ENCODE data around the gene CD2BP2. TPM values are rescaled to one million over a fixed set of nuclear protein-coding genes. Genes with fewer than 3 reads are reported as not detected.
"Not testable (repeated sequence)": the region's sequence is repeated elsewhere in the genome, so short reads cannot be mapped to it uniquely, and the experiment has no call there.

CD2BP2 gene
- total and polyA plus RNA-seq, 2 of the 8 experiments (the other 6 are each of a cell fraction or from before 2014, with no cell fraction given) = 22.4 to 55.3 TPM

- H4K20me1 ChIP-seq (replicated peaks in 1 of 2; ENCODE audit: control insufficient read depth in 1 of 2, insufficient read depth in 2 of 2, low read length in 2 of 2); H2BK120ac ChIP-seq (replicated peaks; ENCODE audit: low read depth, low read length); H3K56ac ChIP-seq (replicated peaks; ENCODE audit: insufficient read length, low read depth, low read length); H3K79me1 ChIP-seq (ENCODE audit: low read depth, low read length); H3K23me2 ChIP-seq (ENCODE audit: low read depth, low read length); H4K91ac ChIP-seq (replicated peaks; ENCODE audit: insufficient read length, low read length); H4K8ac ChIP-seq (ENCODE audit: extremely low read depth, insufficient read depth, low read length); H3K14ac ChIP-seq (ENCODE audit: insufficient read length); H2AFZ ChIP-seq (ENCODE audit: low read length); H4K5ac ChIP-seq (ENCODE audit: insufficient read length, low read depth, low read length); H2AK5ac ChIP-seq (ENCODE audit: low read depth, low read length); H2BK20ac ChIP-seq (ENCODE audit: low read length); H3K9me3 ChIP-seq (ENCODE audit: insufficient read depth in 2 of 2, low read depth in 1 of 2, low read length in 1 of 2); H3K4ac ChIP-seq (replicated peaks; ENCODE audit: insufficient read length, low read depth, low read length); H3K27ac ChIP-seq (ENCODE audit: low read depth, low read length); H3K23ac ChIP-seq (ENCODE audit: insufficient read length); H3K27me3 ChIP-seq (replicated peaks in 1 of 4; ENCODE audit: control insufficient read depth in 3 of 4, extremely low read depth in 1 of 4, insufficient read depth in 3 of 4, low read length in 3 of 4); POLR2A ChIA-PET (ENCODE audit: partially characterized antibody); DNase-seq (ENCODE audit: low read depth in 1 of 2, low spot score in 2 of 2); H3K36me3 ChIP-seq (ENCODE audit: control insufficient read depth in 2 of 4, insufficient read depth in 4 of 4, low read length in 3 of 4); CTCF ChIA-PET (ENCODE audit: partially characterized antibody); H2BK12ac ChIP-seq (ENCODE audit: low read depth, low read length); H3K4me3 ChIP-seq (ENCODE audit: extremely low read depth in 1 of 4, insufficient read depth in 2 of 4, low read depth in 3 of 4, low read length in 4 of 4); H3K79me2 ChIP-seq (ENCODE audit: control insufficient read depth in 1 of 2, insufficient read depth in 2 of 2, low read length in 2 of 2); H2BK15ac ChIP-seq (ENCODE audit: low read length); H3K4me2 ChIP-seq (ENCODE audit: insufficient read depth in 1 of 2, low read depth in 2 of 2, low read length in 2 of 2); H2BK5ac ChIP-seq (ENCODE audit: low read depth, low read length); H3K9ac ChIP-seq (replicated peaks in 1 of 4; ENCODE audit: extremely low read depth in 1 of 4, low read depth in 3 of 4, low read length in 3 of 4); FAIRE-seq; H3K18ac ChIP-seq (ENCODE audit: extremely low read depth, low read length); H3K4me1 ChIP-seq (replicated peaks in 1 of 4; ENCODE audit: control insufficient read depth in 3 of 4, insufficient read depth in 4 of 4, low read length in 3 of 4): not testable (repeated sequence)
- 90% methylated on average over 5 of the region's 5 CpGs; no CpG with 5 or more reads in 1 of the 2 experiments for WGBS, 2 experiments (ENCODE audit: extremely low coverage in 1 of 2, insufficient coverage in 1 of 2, insufficient read length in 1 of 2, insufficient replicate concordance in 2 of 2, low coverage in 1 of 2, low lambda C conversion rate in 2 of 2, missing lambda C conversion rate in 1 of 2)
These were observed 45.9 kb downstream of the CD2BP2 start for GRCh38 chr16:30309255-30309654.

Other genes starting within 250 kb of the CD2BP2 start
- gene GDPD3, start 241.8 kb downstream of the CD2BP2 start, total RNA-seq (2021; fragmentation: NEBNext Ultra II Directional; extraction: Animal tissue kit (Norgen Biotek cat#: 25700)) = 1.5 TPM in 1 of 2 replicates, not detected in the other
- gene GDPD3, start 241.8 kb downstream of the CD2BP2 start, polyA plus RNA-seq (2011; rRNA removed) = 0.20 and 0.30 TPM in 2 replicates
- 28.7 and 40.1 TPM in 2 replicates for gene MAPK3, start 232.1 kb downstream of the CD2BP2 start, total RNA-seq (2021; fragmentation: NEBNext Ultra II Directional; extraction: Animal tissue kit (Norgen Biotek cat#: 25700))
- gene MAPK3, start 232.1 kb downstream of the CD2BP2 start, polyA plus RNA-seq (2011; rRNA removed) = 67.9 and 96.1 TPM in 2 replicates
- 11.7 and 12.1 TPM in 2 replicates for gene CORO1A, start 171.7 kb downstream of the CD2BP2 start, total RNA-seq (2021; fragmentation: NEBNext Ultra II Directional; extraction: Animal tissue kit (Norgen Biotek cat#: 25700))
- 10.9 and 11.8 TPM in 2 replicates for gene CORO1A, start 171.7 kb downstream of the CD2BP2 start, polyA plus RNA-seq (2011; rRNA removed)
- 208 and 211 TPM in 2 replicates for gene BOLA2B, start 161.6 kb downstream of the CD2BP2 start, total RNA-seq (2021; fragmentation: NEBNext Ultra II Directional; extraction: Animal tissue kit (Norgen Biotek cat#: 25700))
- 872 and 991 TPM in 2 replicates for gene BOLA2B, start 161.6 kb downstream of the CD2BP2 start, polyA plus RNA-seq (2011; rRNA removed)
- 18.2 and 36.9 TPM in 2 replicates for gene SLX1A, start 161.4 kb downstream of the CD2BP2 start, total RNA-seq (2021; fragmentation: NEBNext Ultra II Directional; extraction: Animal tissue kit (Norgen Biotek cat#: 25700))
- gene SLX1A, start 161.4 kb downstream of the CD2BP2 start, polyA plus RNA-seq (2011; rRNA removed) = 4.7 and 7.3 TPM in 2 replicates
- 10.9 and 13.8 TPM in 2 replicates for gene SULT1A3, start 156.1 kb downstream of the CD2BP2 start, total RNA-seq (2021; fragmentation: NEBNext Ultra II Directional; extraction: Animal tissue kit (Norgen Biotek cat#: 25700))
- 1.9 and 4.4 TPM in 2 replicates for gene SULT1A3, start 156.1 kb downstream of the CD2BP2 start, polyA plus RNA-seq (2011; rRNA removed)
- 13.5 and 15.5 TPM in 2 replicates for gene NPIPB13, start 106.8 kb downstream of the CD2BP2 start, total RNA-seq (2021; fragmentation: NEBNext Ultra II Directional; extraction: Animal tissue kit (Norgen Biotek cat#: 25700))
- 4.3 and 6.0 TPM in 2 replicates for gene NPIPB13, start 106.8 kb downstream of the CD2BP2 start, polyA plus RNA-seq (2011; rRNA removed)
- gene TBC1D10B, start 15.2 kb upstream of the CD2BP2 start, total RNA-seq (2021; fragmentation: NEBNext Ultra II Directional; extraction: Animal tissue kit (Norgen Biotek cat#: 25700)) = 28.6 and 29.4 TPM in 2 replicates
- 15.4 and 22.1 TPM in 2 replicates for gene TBC1D10B, start 15.2 kb upstream of the CD2BP2 start, polyA plus RNA-seq (2011; rRNA removed)
- 1.2 TPM in 1 of 2 replicates, not detected in the other for gene MYL11, start 19.5 kb upstream of the CD2BP2 start, total RNA-seq (2021; fragmentation: NEBNext Ultra II Directional; extraction: Animal tissue kit (Norgen Biotek cat#: 25700))
- gene MYL11, start 19.5 kb upstream of the CD2BP2 start, polyA plus RNA-seq (2011; rRNA removed) = 1.4 and 1.5 TPM in 2 replicates
- 0.84 and 1.4 TPM in 2 replicates for gene SEPTIN1, start 27.3 kb upstream of the CD2BP2 start, total RNA-seq (2021; fragmentation: NEBNext Ultra II Directional; extraction: Animal tissue kit (Norgen Biotek cat#: 25700))
- gene SEPTIN1, start 27.3 kb upstream of the CD2BP2 start, polyA plus RNA-seq (2011; rRNA removed) = 0.24 and 0.57 TPM in 2 replicates
- gene ZNF48, start 40.1 kb upstream of the CD2BP2 start, total RNA-seq (2021; fragmentation: NEBNext Ultra II Directional; extraction: Animal tissue kit (Norgen Biotek cat#: 25700)) = 40.6 and 41.2 TPM in 2 replicates
- 30.4 and 39.6 TPM in 2 replicates for gene ZNF48, start 40.1 kb upstream of the CD2BP2 start, polyA plus RNA-seq (2011; rRNA removed)
- 9.6 and 10.6 TPM in 2 replicates for gene ZNF771, start 52.3 kb upstream of the CD2BP2 start, total RNA-seq (2021; fragmentation: NEBNext Ultra II Directional; extraction: Animal tissue kit (Norgen Biotek cat#: 25700))
- 15.7 and 20.2 TPM in 2 replicates for gene ZNF771, start 52.3 kb upstream of the CD2BP2 start, polyA plus RNA-seq (2011; rRNA removed)
- 90.4 and 94.5 TPM in 2 replicates for gene DCTPP1, start 74.7 kb upstream of the CD2BP2 start, total RNA-seq (2021; fragmentation: NEBNext Ultra II Directional; extraction: Animal tissue kit (Norgen Biotek cat#: 25700))
- gene DCTPP1, start 74.7 kb upstream of the CD2BP2 start, polyA plus RNA-seq (2011; rRNA removed) = 103 and 105 TPM in 2 replicates
- gene SEPHS2, start 90.6 kb upstream of the CD2BP2 start, total RNA-seq (2021; fragmentation: NEBNext Ultra II Directional; extraction: Animal tissue kit (Norgen Biotek cat#: 25700)) = 61.8 and 62.0 TPM in 2 replicates
- 27.5 and 28.2 TPM in 2 replicates for gene SEPHS2, start 90.6 kb upstream of the CD2BP2 start, polyA plus RNA-seq (2011; rRNA removed)
- not detected in 2 replicates for gene ITGAL, start 117.4 kb upstream of the CD2BP2 start, total RNA-seq (2021; fragmentation: NEBNext Ultra II Directional; extraction: Animal tissue kit (Norgen Biotek cat#: 25700))
- 0.02 TPM in 1 of 2 replicates, not detected in the other for gene ITGAL, start 117.4 kb upstream of the CD2BP2 start, polyA plus RNA-seq (2011; rRNA removed)
- 34.7 and 36.1 TPM in 2 replicates for gene ZNF768, start 171.3 kb upstream of the CD2BP2 start, total RNA-seq (2021; fragmentation: NEBNext Ultra II Directional; extraction: Animal tissue kit (Norgen Biotek cat#: 25700))
- gene ZNF768, start 171.3 kb upstream of the CD2BP2 start, polyA plus RNA-seq (2011; rRNA removed) = 47.7 and 63.3 TPM in 2 replicates
- 10.3 and 12.0 TPM in 2 replicates for gene ZNF747, start 179.6 kb upstream of the CD2BP2 start, total RNA-seq (2021; fragmentation: NEBNext Ultra II Directional; extraction: Animal tissue kit (Norgen Biotek cat#: 25700))
- gene ZNF747, start 179.6 kb upstream of the CD2BP2 start, polyA plus RNA-seq (2011; rRNA removed) = 9.9 and 10.7 TPM in 2 replicates
- gene ZNF764, start 203.1 kb upstream of the CD2BP2 start, total RNA-seq (2021; fragmentation: NEBNext Ultra II Directional; extraction: Animal tissue kit (Norgen Biotek cat#: 25700)) = 7.7 and 8.4 TPM in 2 replicates
- 5.7 and 8.3 TPM in 2 replicates for gene ZNF764, start 203.1 kb upstream of the CD2BP2 start, polyA plus RNA-seq (2011; rRNA removed)
- 3.5 and 3.7 TPM in 2 replicates for gene ZNF688, start 216.4 kb upstream of the CD2BP2 start, total RNA-seq (2021; fragmentation: NEBNext Ultra II Directional; extraction: Animal tissue kit (Norgen Biotek cat#: 25700))
- gene ZNF688, start 216.4 kb upstream of the CD2BP2 start, polyA plus RNA-seq (2011; rRNA removed) = 2.7 and 6.3 TPM in 2 replicates
- gene ZNF785, start 230.4 kb upstream of the CD2BP2 start, total RNA-seq (2021; fragmentation: NEBNext Ultra II Directional; extraction: Animal tissue kit (Norgen Biotek cat#: 25700)) = 12.9 and 14.8 TPM in 2 replicates
- gene ZNF785, start 230.4 kb upstream of the CD2BP2 start, polyA plus RNA-seq (2011; rRNA removed) = 8.6 and 11.7 TPM in 2 replicates

Measured in H1 (cell line).